ENCODE results near the gene POLR2E. TPM values are rescaled to one million over a fixed set of nuclear protein-coding genes. Genes with fewer than 3 reads are reported as not detected.
A peak's percentile ranks its signal among the peaks of the same experiment; 100 is the strongest.

The POLR2E gene
- total and polyA plus RNA-seq, 2 of the 13 experiments (the other 11 are each of a cell fraction or from before 2014, with no cell fraction given) = 140 to 272 TPM

DNA sequence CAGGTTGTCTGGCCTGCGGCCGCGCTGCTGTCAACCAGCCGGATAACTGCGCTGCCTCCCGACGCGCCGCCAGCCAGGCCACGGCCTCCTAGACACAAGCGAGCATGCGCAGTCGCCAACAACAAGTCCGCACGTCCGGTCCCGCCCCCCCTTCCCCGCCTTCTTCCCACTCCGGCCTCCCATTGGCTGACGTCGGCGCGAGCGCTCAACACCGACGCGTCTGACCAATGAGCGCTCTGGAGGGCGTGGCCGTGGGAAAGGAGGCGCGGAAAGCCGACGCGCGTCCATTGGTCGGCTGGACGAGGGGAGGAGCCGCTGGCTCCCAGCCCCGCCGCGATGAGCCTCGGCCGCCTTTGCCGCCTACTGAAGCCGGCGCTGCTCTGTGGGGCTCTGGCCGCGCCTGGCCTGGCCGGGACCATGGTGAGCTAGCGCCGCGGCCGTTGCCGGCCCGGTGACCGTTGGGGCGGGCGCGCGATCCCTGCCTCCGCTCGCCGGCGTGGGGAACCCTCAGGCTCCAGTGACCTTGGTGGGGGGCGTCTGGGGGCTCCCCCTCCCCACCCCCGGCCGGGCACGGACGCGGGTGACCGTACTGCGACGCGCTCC is 8.6 kb upstream of the POLR2E start, which contains the start of gene GPX4 (continued):
- TF ChIP-seq, protein P1, sequence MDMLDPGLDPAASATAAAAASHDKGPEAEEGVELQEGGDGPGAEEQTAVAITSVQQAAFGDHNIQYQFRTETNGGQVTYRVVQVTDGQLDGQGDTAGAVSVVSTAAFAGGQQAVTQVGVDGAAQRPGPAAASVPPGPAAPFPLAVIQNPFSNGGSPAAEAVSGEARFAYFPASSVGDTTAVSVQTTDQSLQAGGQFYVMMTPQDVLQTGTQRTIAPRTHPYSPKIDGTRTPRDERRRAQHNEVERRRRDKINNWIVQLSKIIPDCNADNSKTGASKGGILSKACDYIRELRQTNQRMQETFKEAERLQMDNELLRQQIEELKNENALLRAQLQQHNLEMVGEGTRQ (IDR thresholded peaks at IDR 0.05; ENCODE audit: low read depth, low read length) = no peak
- TF ChIP-seq, protein P1 (CRISPR knock-in tag; IDR thresholded peaks at IDR 0.05; ENCODE audit: borderline replicate concordance) = no peak
- TF ChIP-seq ZNF350 (CRISPR knock-in tag; IDR thresholded peaks at IDR 0.05; ENCODE audit: borderline replicate concordance, low read depth) (no peak), MED13 (CRISPR knock-in tag; IDR thresholded peaks at IDR 0.05) (0 out of 2 replicates have a peak, but pooled peaks have one; percentile 25), ZNF224 (CRISPR knock-in tag; IDR thresholded peaks at IDR 0.05) (no peak; the same call in 1 of the 2 replicates), ZNF451 (CRISPR knock-in tag; IDR thresholded peaks at IDR 0.05) (no peak), ZSCAN31 (CRISPR knock-in tag; IDR thresholded peaks at IDR 0.05; ENCODE audit: low read depth) (peak; percentile 85), ZBTB38 (CRISPR knock-in tag; IDR thresholded peaks at IDR 0.05) (peak; percentile 64), DMAP1 (CRISPR knock-in tag; IDR thresholded peaks at IDR 0.05) (no peak), ZFP62 (CRISPR knock-in tag; IDR thresholded peaks at IDR 0.05) (no peak), CBX2 (IDR thresholded peaks at IDR 0.05; ENCODE audit: low read depth, low read length) (no peak), CBX2 (CRISPR knock-in tag; IDR thresholded peaks at IDR 0.05; ENCODE audit: low read depth) (no peak), HOXA3 (CRISPR knock-in tag; IDR thresholded peaks at IDR 0.05) (peak; percentile 39; the same call in 1 of the 2 replicates), MBNL3 (CRISPR knock-in tag; conservative IDR thresholded peaks at IDR 0.05) (no peak), SALL2 (CRISPR knock-in tag; IDR thresholded peaks at IDR 0.05) (no peak; the same call in 1 of the 2 replicates), PHF21A (CRISPR knock-in tag; IDR thresholded peaks at IDR 0.05) (0 out of 2 replicates have a peak, but pooled peaks have one; percentile 39), SMYD3 (CRISPR knock-in tag; IDR thresholded peaks at IDR 0.05) (no peak), ZNF607 (CRISPR knock-in tag; IDR thresholded peaks at IDR 0.05; ENCODE audit: borderline replicate concordance) (peak; percentile 83; the same call in 1 of the 2 replicates), EP300 (IDR thresholded peaks at IDR 0.05; ENCODE audit: low read depth in 2 of 2, low read length in 2 of 2) (no peak), EP300 (CRISPR knock-in tag; IDR thresholded peaks at IDR 0.05; ENCODE audit: borderline replicate concordance) (peak; percentile 44), POLR2A (IDR thresholded peaks at IDR 0.05; ENCODE audit: insufficient read depth in 1 of 2, low read depth in 2 of 2, low read length in 2 of 2) (peak; percentile 95), ZNF432 (CRISPR knock-in tag; IDR thresholded peaks at IDR 0.05; ENCODE audit: borderline replicate concordance) (no peak)
- TF ChIP-seq, protein P2, sequence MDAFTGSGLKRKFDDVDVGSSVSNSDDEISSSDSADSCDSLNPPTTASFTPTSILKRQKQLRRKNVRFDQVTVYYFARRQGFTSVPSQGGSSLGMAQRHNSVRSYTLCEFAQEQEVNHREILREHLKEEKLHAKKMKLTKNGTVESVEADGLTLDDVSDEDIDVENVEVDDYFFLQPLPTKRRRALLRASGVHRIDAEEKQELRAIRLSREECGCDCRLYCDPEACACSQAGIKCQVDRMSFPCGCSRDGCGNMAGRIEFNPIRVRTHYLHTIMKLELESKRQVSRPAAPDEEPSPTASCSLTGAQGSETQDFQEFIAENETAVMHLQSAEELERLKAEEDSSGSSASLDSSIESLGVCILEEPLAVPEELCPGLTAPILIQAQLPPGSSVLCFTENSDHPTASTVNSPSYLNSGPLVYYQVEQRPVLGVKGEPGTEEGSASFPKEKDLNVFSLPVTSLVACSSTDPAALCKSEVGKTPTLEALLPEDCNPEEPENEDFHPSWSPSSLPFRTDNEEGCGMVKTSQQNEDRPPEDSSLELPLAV (CRISPR knock-in tag; conservative IDR thresholded peaks at IDR 0.05; ENCODE audit: low read depth) = no peak
- TF ChIP-seq, protein P3, sequence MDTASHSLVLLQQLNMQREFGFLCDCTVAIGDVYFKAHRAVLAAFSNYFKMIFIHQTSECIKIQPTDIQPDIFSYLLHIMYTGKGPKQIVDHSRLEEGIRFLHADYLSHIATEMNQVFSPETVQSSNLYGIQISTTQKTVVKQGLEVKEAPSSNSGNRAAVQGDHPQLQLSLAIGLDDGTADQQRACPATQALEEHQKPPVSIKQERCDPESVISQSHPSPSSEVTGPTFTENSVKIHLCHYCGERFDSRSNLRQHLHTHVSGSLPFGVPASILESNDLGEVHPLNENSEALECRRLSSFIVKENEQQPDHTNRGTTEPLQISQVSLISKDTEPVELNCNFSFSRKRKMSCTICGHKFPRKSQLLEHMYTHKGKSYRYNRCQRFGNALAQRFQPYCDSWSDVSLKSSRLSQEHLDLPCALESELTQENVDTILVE (CRISPR knock-in tag; IDR thresholded peaks at IDR 0.05) = no peak; the same call in 1 of the 2 replicates
- TF ChIP-seq, protein P4, sequence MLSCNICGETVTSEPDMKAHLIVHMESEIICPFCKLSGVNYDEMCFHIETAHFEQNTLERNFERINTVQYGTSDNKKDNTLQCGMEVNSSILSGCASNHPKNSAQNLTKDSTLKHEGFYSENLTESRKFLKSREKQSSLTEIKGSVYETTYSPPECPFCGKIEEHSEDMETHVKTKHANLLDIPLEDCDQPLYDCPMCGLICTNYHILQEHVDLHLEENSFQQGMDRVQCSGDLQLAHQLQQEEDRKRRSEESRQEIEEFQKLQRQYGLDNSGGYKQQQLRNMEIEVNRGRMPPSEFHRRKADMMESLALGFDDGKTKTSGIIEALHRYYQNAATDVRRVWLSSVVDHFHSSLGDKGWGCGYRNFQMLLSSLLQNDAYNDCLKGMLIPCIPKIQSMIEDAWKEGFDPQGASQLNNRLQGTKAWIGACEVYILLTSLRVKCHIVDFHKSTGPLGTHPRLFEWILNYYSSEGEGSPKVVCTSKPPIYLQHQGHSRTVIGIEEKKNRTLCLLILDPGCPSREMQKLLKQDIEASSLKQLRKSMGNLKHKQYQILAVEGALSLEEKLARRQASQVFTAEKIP (CRISPR knock-in tag; IDR thresholded peaks at IDR 0.05; ENCODE audit: borderline replicate concordance) = no peak
